GM12892 (cell line): ENCODE data around the gene TSFM.

Source experiments
- POLR2A ChIP-seq: IDR thresholded peaks from 2 replicates; pipeline ENCODE4 v1.6.1; 2011; ENCODE audit warnings: low read depth, low read length, control low read depth
- POLR2AphosphoS5 ChIP-seq: IDR thresholded peaks from 2 replicates; pipeline ENCODE4 v1.6.1; 2011; ENCODE audit warnings: low read depth, low read length, control low read depth

GRCh38 chr12:57752668-57753000 is 30.0 kb upstream of the TSFM start:
- TF ChIP-seq POLR2A (no peak), POLR2AphosphoS5 (no peak)
